Vagina (tissue), 2 donors: Measurements from ENCODE around the gene PDGFRA. TPM values are rescaled to one million over a fixed set of nuclear protein-coding genes. Genes with fewer than 3 reads are reported as not detected.

ENCODE experiments used
- DNase-seq, 2 donors: peaks; one replicate each; pipeline ENCODE4 v3.0.0-alpha.2; 2017; ENCODE audit errors: extremely low spot score in 2 of 2
- H3K27ac ChIP-seq: fragments of 200-600 bp; sonication (generic); one replicate; pipeline ENCODE4 v1.5.1; 2019
- H3K27me3 ChIP-seq: fragments of 200-600 bp; sonication (generic); one replicate; pipeline ENCODE4 v1.5.1; 2019
- H3K36me3 ChIP-seq, 2 donors: fragments of 200-600 bp; sonication (generic); one replicate each; pipeline ENCODE4 v1.5.1; 2017 to 2019
- H3K4me1 ChIP-seq: fragments of 200-600 bp; sonication (generic); one replicate; pipeline ENCODE4 v1.5.1; 2019
- H3K4me3 ChIP-seq, 2 donors: fragments of 200-600 bp; sonication (generic); 1 replicate in 1 of 2; 2 replicates in 1 of 2; pipeline ENCODE4 v1.5.1; 2016 to 2019
- H3K9me3 ChIP-seq: fragments of 200-600 bp; sonication (generic); one replicate; pipeline ENCODE4 v1.5.1; 2019
- CTCF ChIP-seq, 3 experiments: fragments of 450-650 bp in 2 of 3; fragments of 200-600 bp in 1 of 3; sonication (generic) in 1 of 3; IDR thresholded peaks; one replicate each; pipeline ENCODE4 v1.5.1; 2017 to 2019; ENCODE audit warnings: antibody characterized with exemption in 3 of 3, mild to moderate bottlenecking in 2 of 3, moderate library complexity in 2 of 3
- POLR2A ChIP-seq, 2 donors: fragments of 450-650 bp; IDR thresholded peaks; one replicate each; pipeline ENCODE4 v1.6.1; 2017; ENCODE audit warnings: antibody characterized with exemption in 2 of 2, mild to moderate bottlenecking in 2 of 2, moderate library complexity in 2 of 2
- POLR2AphosphoS5 ChIP-seq, 2 donors: sonication (generic); formaldehyde crosslinking; IDR thresholded peaks; one replicate each; pipeline ENCODE4 v1.9.0; 2017; ENCODE audit warnings: antibody characterized with exemption in 2 of 2, mild to moderate bottlenecking in 2 of 2, low read depth in 1 of 2; ENCODE audit not compliant: insufficient read depth in 1 of 2
- intact Hi-C: fragments of 100-400 bp; cut with DNase I; formaldehyde crosslinking; loops from one replicate; pipeline ENCODE4 v1.15.1; 2023
- total RNA-seq: library from RNA; depleted of rRNA; stranded (reverse); fragments of >200 nt; gene quantifications from one replicate; pipeline ENCODE4 v1.2.3, GENCODE V29; 2016

The PDGFRA gene
- total RNA-seq, 1 donor from 2014 or later, result 141 TPM

- intact Hi-C loops, result loop anchor here (5.0 kb wide), 1 partner anchor 286 kb away; no protein-coding TSS in a partner anchor
- Histone ChIP-seq H3K36me3 (no peaks in the 10 kb centered on the region), H3K27me3 (no peaks in the 10 kb centered on the region), H3K4me1 (peaks cover 21% of the 10 kb centered on the region), H3K27ac (no peak overlapping the region), H3K9me3 (no peaks in the 10 kb centered on the region), H3K4me3 (peak overlapping the region; percentile 13 to 52)
- peak in 1 of 2 donors; percentile 91 for DNase-seq
- peak; percentile 80 to 92 (median 89) for TF ChIP-seq CTCF (IDR thresholded peaks at IDR 0.05)
- peak; percentile 51 to 64 for TF ChIP-seq POLR2AphosphoS5 (IDR thresholded peaks at IDR 0.05; ENCODE audit: insufficient read depth in 1 of 2, low read depth in 1 of 2)
- no peak for TF ChIP-seq POLR2A (IDR thresholded peaks at IDR 0.05)
These were observed 11.2 kb upstream of the PDGFRA start for GRCh38 chr4:54217642-54218495.

DNA sequence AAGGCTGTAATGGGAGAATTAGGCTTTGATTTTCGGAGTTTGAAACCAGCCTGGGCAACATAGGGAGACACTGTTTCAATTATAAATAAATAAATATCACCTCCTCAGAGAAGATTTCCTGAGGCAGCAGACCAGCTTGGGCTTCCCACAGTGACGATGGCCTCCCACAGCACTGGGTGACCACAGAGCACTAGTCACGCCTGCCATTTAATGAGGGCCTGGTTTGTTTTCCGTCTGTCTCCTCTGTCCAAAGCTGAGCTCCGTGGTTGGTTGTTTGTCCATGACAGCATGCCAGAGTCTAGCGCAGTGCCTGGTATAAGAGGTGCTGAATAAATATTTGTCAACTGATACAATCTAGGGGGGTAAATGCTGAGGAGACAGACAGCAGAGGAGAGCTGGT lies 10.4 kb upstream of the PDGFRA start:
- intact Hi-C loops, result loop anchor here (5.0 kb wide), 1 partner anchor 286 kb away; no protein-coding TSS in a partner anchor
- DNase-seq, result no peak
- Histone ChIP-seq H3K9me3 (no peaks in the 10 kb centered on the region), H3K27me3 (no peaks in the 10 kb centered on the region), H3K4me3 (no peak overlapping the region), H3K4me1 (peaks cover 14% of the 10 kb centered on the region), H3K27ac (no peak overlapping the region), H3K36me3 (no peaks in the 10 kb centered on the region)
- TF ChIP-seq CTCF (IDR thresholded peaks at IDR 0.05) (no peak), POLR2A (IDR thresholded peaks at IDR 0.05) (no peak)

DNA sequence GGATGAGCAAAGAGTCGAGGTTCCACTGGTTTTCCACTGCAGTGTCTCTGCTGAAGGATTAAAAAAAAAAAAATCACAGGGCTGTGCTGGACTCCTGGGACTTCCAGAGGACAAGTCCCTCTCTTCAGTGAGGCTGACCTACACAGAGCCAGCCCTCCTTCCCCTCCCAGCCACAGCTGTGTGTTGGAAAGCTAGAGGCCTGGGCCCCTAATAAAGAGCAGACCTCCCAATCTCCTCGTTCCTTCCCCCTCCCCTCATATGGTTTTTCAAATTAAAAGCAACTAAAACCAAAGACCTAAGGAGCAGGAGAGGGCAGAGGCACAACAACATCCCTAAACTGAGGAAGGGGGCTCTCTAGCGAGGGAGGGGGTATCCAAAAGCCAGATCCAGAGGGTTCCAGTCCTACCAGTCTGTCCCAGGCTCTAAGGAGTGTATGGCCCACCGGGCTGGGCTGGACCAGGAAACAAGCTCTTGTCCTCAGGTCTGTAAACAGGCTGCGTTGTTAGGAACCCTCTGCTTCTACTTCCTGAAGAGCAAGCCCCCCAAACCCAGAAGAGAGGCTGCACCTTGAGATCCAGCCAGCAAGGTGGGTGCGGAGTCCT lies 4.0 kb upstream of the PDGFRA start:
- H3K27me3 ChIP-seq, result peaks cover 16% of the 10 kb centered on the region
- peak overlapping the region; percentile 37 to 65 for H3K4me3 ChIP-seq
- intact Hi-C loops, result loop anchor here (10.0 kb wide), 1 partner anchor 1850 kb away; no protein-coding TSS in a partner anchor
- H3K4me1 ChIP-seq, result peaks cover 36% of the 10 kb centered on the region
- H3K9me3 ChIP-seq, result no peaks in the 10 kb centered on the region
- TF ChIP-seq POLR2AphosphoS5 (IDR thresholded peaks at IDR 0.05; ENCODE audit: insufficient read depth in 1 of 2, low read depth in 1 of 2), result no peak
- no peak for TF ChIP-seq CTCF (IDR thresholded peaks at IDR 0.05)
- no peak for TF ChIP-seq POLR2A (IDR thresholded peaks at IDR 0.05)
- peak overlapping the region; percentile 81 for H3K27ac ChIP-seq
- H3K36me3 ChIP-seq, result no peaks in the 10 kb centered on the region
- DNase-seq, result peak in 1 of 2 donors; percentile 87

DNA sequence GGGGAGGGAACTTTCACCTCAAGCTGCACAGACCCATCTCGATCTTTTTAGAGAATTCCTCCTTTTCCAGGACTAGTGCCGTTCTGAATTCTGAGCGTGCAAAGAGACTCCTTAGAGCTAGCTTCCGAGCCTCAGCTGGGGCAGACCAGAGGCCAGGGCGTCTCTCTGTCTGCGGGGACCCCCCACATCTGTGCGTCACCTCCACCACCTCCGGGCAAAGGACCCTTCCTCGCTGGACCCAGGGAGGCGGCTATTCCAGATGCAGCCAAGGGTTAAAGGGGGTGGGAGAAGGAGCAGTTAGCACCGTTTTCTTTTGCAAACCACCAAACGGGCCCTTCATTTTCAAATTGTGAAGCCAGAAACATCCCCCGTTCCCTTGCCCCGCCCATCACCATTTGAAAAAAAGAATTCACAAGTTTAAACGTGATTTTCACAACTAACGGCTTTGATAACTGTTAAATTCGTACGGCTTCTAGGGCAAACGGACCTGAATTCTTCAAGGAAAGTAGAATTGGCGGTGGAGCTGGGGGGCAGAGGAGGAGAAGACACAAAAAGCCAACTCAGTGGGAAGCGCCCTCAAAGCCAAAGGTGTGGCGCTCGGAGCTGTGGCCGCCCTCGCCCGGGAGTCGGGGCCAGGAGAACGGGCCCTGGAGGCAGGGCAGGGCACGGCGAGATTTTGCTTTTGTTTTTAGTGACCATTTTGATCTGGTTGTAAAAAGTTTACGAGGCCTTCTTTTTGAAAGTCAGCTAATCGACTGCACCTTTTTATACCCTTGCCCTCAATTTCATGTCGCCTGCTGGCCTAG lies 3.3 kb upstream of the PDGFRA start:
- Histone ChIP-seq H3K4me1 (peaks cover 41% of the 10 kb centered on the region), H3K9me3 (no peaks in the 10 kb centered on the region), H3K27me3 (peaks cover 19% of the 10 kb centered on the region), H3K4me3 (peak overlapping the region; percentile 37 to 65), H3K36me3 (no peaks in the 10 kb centered on the region), H3K27ac (peak overlapping the region; percentile 81)
- intact Hi-C loops, result loop anchor here (10.0 kb wide), 1 partner anchor 1851 kb away; no protein-coding TSS in a partner anchor
- DNase-seq, result no peak
- no peak for TF ChIP-seq POLR2AphosphoS5 (IDR thresholded peaks at IDR 0.05; ENCODE audit: insufficient read depth in 1 of 2, low read depth in 1 of 2)
- no peak for TF ChIP-seq CTCF (IDR thresholded peaks at IDR 0.05)
